Measurements from ENCODE around the gene M1AP.
"Not testable (repeated sequence)": the region's sequence is repeated elsewhere in the genome, so short reads cannot be mapped to it uniquely, and the experiment has no call there.

The M1AP gene

GRCh38 chr2:74653589-74653984 lies 5.5 kb upstream of the M1AP start:
- DNase-seq (ENCODE audit: low read depth in 2 of 2), result no peak

GRCh38 chr2:74646834-74647482 lies 1.2 kb downstream of the M1AP start:
- no peak for DNase-seq (ENCODE audit: low read depth in 2 of 2)

- no peak for DNase-seq (ENCODE audit: low read depth in 2 of 2)
These were observed 1.9 kb downstream of the M1AP start for GRCh38 chr2:74646201-74646600.

GRCh38 chr2:74645344-74645743 lies 2.8 kb downstream of the M1AP start:
- DNase-seq (ENCODE audit: low read depth in 2 of 2), result no peak

- no peak for DNase-seq (ENCODE audit: low read depth in 2 of 2)
These were observed 8.6 kb downstream of the M1AP start for GRCh38 chr2:74639550-74639949.

- no peak for DNase-seq (ENCODE audit: low read depth in 2 of 2)
These were observed 15.2 kb downstream of the M1AP start for GRCh38 chr2:74632939-74633312.

- DNase-seq (ENCODE audit: low read depth in 2 of 2), result no peak
These were observed 15.8 kb downstream of the M1AP start for GRCh38 chr2:74632209-74632938.

GRCh38 chr2:74630454-74630853 lies 17.7 kb downstream of the M1AP start:
- not testable (repeated sequence) for DNase-seq (ENCODE audit: low read depth in 2 of 2)

- DNase-seq (ENCODE audit: low read depth in 2 of 2), result no peak
These were observed 19.5 kb downstream of the M1AP start for GRCh38 chr2:74628538-74629105.

GRCh38 chr2:74625658-74626425 lies 22.3 kb downstream of the M1AP start:
- no peak for DNase-seq (ENCODE audit: low read depth in 2 of 2)

GRCh38 chr2:74620671-74621070 lies 27.5 kb downstream of the M1AP start:
- DNase-seq (ENCODE audit: low read depth in 2 of 2), result no peak

- DNase-seq (ENCODE audit: low read depth in 2 of 2), result no peak
These were observed 28.4 kb downstream of the M1AP start for GRCh38 chr2:74619651-74620297.

- DNase-seq (ENCODE audit: low read depth in 2 of 2), result no peak
These were observed 29.6 kb downstream of the M1AP start for GRCh38 chr2:74618410-74619083.

GRCh38 chr2:74617122-74617521 lies 31.0 kb downstream of the M1AP start:
- no peak for DNase-seq (ENCODE audit: low read depth in 2 of 2)

- no peak for DNase-seq (ENCODE audit: low read depth in 2 of 2)
These were observed 41.2 kb downstream of the M1AP start for GRCh38 chr2:74606927-74607326.

- DNase-seq (ENCODE audit: low read depth in 2 of 2), result no peak
These were observed 44.7 kb downstream of the M1AP start for GRCh38 chr2:74603282-74604000.

- peak in 1 of 2 experiments; percentile 28 for DNase-seq (ENCODE audit: low read depth in 2 of 2)
These were observed 45.4 kb downstream of the M1AP start for GRCh38 chr2:74602586-74603281.

- DNase-seq (ENCODE audit: low read depth in 2 of 2), result no peak
These were observed 48.5 kb downstream of the M1AP start for GRCh38 chr2:74599676-74600075.

- DNase-seq (ENCODE audit: low read depth in 2 of 2), result no peak
These were observed 50.7 kb downstream of the M1AP start for GRCh38 chr2:74597410-74597809.

- no peak for DNase-seq (ENCODE audit: low read depth in 2 of 2)
These were observed 51.5 kb downstream of the M1AP start for GRCh38 chr2:74596584-74596983.
